Measurements from ENCODE around the gene SATB2.

The SATB2 gene

DNA sequence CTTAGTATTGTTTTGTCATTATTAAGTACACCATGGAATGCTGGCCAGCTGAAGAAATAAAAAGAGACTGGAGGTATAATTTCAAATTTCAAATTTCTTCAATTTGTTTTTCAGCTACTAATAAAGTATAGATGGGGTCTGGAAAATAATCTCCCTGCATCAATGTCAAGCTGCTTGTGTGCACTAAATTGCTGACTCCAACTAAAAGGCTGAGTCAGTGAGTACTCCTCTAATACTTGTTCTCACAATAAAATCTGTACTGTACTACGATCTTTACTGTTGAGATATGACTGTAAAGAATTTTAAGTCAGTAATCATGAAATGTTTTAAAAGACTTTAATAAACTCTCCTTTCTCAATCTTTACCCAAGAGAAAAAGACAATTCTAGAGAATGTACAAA is 131.9 kb downstream of the SATB2 start:
- DNase-seq (ENCODE audit: low read depth, low spot score) = no peak

- no peak for DNase-seq (ENCODE audit: low read depth, low spot score)
Observed at GRCh38 chr2:199322151-199322550, 135.6 kb downstream of the SATB2 start.

DNA sequence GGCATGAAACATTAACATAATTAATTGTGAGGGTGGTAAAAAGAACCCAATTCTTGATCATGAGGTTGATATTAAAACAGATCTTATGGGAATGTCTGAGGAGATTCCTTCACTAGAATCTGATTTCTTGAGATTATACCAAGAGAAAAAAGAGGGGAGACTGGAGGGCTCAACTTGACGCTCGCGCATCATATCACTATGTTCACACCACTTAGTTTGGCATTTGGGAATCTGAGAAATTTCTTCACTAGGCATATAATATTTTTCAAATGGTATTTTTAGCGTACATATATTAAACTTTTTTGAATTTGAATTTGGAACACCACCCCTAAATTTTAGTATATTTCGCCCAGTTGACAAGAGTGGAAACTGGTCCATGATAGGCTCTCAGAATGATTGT is 140.1 kb downstream of the SATB2 start:
- no peak for DNase-seq (ENCODE audit: low read depth, low spot score)

GRCh38 chr2:199316851-199317250 is 140.9 kb downstream of the SATB2 start:
- DNase-seq (ENCODE audit: low read depth, low spot score) = no peak

GRCh38 chr2:199315299-199316179 is 142.2 kb downstream of the SATB2 start:
- DNase-seq (ENCODE audit: low read depth, low spot score) = peak; percentile 41

DNA sequence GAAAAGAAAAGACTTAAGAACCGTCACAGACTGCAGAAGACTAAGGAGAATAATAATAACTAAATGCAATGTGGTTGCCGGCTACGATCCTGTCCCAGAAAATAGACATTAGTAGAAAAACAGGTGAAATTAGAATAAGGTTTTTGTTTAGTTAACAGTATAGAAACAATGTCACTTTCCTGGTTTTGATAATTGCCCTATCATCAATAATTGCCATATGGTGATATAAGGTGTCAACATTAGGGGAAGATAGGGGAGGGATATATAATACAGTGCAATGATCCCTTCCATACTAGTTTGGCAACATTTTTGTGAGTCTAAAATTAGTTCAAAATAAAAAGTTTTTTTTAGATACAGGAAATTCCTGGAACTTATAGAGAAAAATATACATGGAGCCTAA is 144.8 kb downstream of the SATB2 start:
- DNase-seq (ENCODE audit: low read depth, low spot score) = no peak

GRCh38 chr2:199310771-199311585 is 146.8 kb downstream of the SATB2 start:
- no peak for DNase-seq (ENCODE audit: low read depth, low spot score)

DNA sequence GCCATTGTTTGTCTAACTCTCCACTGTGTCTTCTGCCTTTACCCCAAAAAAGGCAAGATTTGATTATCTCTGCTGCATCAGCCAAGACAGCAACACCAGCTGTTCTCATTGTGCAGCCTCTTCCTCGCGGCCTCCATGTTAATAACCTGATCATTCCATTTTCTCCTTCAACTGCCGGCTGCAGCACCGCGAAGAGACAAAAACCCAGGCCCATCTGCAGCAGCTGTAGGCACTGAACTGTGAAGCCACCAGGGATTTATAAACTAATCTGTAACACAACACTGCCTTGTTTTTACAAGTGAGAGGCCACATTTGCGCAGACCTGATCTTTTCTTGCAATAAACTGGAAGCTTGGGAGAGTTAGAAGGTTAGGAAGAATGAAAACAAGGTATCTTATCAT is 147.8 kb downstream of the SATB2 start:
- no peak for DNase-seq (ENCODE audit: low read depth, low spot score)

- DNase-seq (ENCODE audit: low read depth, low spot score) = no peak
Observed at GRCh38 chr2:199309411-199309810, 148.3 kb downstream of the SATB2 start.

DNA sequence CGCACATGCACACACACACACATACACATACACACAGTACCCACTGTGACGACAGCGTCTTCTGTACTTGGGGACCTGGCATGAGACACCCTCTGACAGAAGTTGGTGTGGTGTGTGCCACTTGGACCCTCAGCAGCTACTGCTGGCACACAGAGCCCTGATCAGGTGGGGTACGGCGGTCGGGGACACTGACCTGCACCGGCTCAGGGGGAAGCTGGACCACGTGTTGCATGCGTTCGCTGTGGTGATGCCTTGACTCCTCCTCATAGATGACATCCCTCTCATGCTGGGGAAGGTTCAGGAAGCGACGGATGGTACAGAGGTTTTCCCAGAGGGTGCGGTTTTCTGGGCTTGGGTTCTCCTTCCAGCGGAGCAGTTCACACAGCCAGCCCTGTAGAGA is 149.2 kb downstream of the SATB2 start:
- no peak for DNase-seq (ENCODE audit: low read depth, low spot score)

GRCh38 chr2:199307461-199307860 is 150.3 kb downstream of the SATB2 start:
- DNase-seq (ENCODE audit: low read depth, low spot score) = no peak

GRCh38 chr2:199306116-199306515 is 151.6 kb downstream of the SATB2 start:
- no peak for DNase-seq (ENCODE audit: low read depth, low spot score)

DNA sequence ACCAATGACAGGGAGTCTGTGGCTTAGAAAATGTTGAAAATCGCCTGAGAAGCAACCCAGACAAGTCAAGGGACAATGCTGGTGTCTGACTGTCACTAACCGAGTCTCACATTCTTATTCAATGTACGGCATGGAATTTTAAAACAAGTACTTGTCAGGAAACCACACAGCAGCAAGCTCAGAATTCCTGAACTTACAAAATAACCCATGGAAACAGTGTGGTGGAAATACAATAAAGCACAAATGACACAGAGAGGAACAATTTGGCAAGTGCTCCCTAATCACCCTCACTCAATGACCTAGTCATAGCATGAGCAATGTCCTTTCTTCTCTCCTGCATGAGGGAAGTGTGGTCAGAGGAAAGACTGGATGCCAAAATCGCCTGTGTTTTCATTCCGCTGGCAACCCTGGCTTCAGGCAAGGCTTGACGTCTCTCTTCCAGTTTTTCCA is 154.0 kb downstream of the SATB2 start:
- no peak for DNase-seq (ENCODE audit: low read depth, low spot score)

- DNase-seq (ENCODE audit: low read depth, low spot score) = no peak
Observed at GRCh38 chr2:199302851-199303250, 154.9 kb downstream of the SATB2 start.

DNA sequence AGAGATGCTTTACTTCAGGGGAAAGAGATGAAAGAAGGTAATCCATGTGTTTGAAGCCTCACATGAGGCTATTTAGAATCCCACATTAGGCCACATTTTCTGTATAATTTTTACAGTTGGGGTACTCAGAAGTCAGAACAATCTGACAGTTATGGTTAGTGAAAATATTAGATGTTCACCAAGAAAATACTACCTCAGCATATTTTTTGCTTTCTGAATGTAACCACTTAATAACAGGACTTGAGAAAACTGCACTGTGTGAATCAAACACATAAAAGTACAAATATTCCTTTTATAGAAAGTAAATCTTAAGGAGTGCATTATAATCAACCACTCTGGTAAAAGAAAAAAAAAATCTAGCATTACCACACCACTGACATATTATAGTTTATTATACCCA is 169.3 kb downstream of the SATB2 start:
- DNase-seq (ENCODE audit: low read depth, low spot score) = no peak

DNA sequence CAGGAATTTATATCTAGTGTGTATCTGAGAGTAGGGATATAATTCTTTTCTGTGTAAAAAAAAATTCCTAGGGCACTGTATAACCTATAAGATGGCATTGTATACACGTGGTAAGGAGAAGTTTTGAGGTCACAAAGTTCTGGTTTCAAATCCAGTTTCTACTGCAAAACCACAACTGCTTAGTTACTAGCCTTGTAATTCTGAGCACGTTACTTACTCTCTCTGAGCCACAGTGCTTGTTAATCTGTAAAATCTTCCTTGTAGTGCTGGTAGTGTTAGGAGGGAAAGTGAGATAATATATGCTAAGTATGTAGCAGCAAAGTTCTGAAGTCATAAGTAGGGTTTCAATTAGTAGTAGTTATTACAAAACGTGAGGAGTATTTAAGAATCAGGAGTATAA is 175.4 kb downstream of the SATB2 start:
- no peak for DNase-seq (ENCODE audit: low read depth, low spot score)

DNA sequence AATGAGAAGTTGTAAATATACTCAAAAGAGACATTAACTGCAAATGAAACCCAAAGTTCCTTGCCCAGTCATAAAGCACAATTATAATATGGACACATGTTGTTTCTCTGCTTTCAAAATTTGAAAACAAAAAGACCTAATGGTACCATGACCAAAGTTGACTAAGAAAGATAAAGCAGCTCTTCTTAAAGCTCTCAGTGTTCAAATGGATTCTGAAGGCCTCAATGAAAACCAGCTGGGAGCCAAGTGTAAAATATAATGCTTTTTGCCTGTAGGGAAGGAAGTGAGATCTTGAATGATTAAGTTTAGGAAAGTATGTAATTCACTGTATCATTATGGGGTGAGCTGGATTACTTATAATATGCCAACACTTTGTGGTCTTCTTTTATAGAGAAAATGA is 178.6 kb downstream of the SATB2 start:
- no peak for DNase-seq (ENCODE audit: low read depth, low spot score)

DNA sequence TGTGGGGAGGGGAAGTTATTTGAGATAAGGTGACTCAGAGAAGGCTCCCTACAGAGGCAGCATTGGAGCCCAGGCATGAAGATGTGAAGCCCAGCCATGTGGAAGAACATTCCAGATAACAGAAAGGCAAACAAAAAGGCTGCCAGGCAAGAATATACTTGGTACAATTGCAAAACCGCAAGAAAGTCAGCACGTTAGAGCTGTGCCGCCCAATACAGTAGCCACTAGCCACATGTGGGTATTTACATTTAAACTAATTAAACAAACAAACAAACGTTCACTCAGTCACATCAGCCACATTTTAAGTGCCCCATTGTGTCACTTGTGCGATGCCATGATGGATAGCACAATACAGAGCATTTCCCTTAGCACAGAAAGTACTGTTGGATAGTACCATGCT is 179.6 kb downstream of the SATB2 start:
- DNase-seq (ENCODE audit: low read depth, low spot score) = no peak

DNA sequence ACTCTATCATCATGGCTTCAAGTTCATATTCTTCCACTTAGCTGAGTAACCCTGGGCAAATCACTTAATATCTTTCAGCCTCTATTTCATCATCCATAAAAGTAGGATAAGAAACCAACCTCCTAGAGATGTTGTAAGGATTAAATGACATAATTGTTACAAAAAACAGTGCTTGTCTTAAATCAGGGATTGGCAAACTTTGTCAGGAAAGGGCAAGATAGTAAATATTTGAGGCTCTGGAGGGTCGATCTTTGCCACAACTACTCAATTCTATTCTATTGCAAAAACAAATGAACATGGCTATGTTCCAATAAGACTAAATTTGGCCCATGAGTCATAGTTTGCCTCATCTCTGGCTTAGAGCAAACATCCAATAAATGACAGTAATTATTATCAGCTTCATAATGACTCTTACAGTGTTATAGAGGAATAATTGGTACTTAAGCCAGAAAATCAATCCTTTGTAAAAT is 184.7 kb downstream of the SATB2 start:
- DNase-seq (ENCODE audit: low read depth, low spot score) = no peak

GRCh38 chr2:199261936-199262335 is 195.8 kb downstream of the SATB2 start:
- peak; percentile 78 for DNase-seq (ENCODE audit: low read depth, low spot score)

DNA sequence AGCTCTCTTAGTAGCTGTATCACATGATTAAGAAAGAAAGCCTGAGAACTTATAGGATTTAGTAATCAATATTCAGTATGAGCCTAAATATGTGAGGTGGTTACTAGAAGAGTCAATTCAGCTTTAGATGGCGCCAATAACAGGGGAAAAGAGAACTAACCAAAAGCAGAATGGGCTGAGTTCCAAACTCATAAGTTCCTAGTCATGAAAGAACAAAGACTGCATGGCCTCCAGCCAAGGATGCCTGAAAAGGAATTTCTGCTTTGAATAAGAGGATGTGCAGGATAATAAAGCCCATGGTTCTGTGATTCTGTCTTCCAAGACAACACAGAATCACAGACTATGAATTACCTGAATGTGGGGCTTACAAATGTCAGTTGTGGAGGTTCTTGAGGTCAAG is 196.5 kb downstream of the SATB2 start:
- no peak for DNase-seq (ENCODE audit: low read depth, low spot score)

GRCh38 chr2:199259671-199260070 is 198.1 kb downstream of the SATB2 start:
- no peak for DNase-seq (ENCODE audit: low read depth, low spot score)

GRCh38 chr2:199258291-199258690 is 199.4 kb downstream of the SATB2 start:
- DNase-seq (ENCODE audit: low read depth, low spot score) = no peak

Measured in ELF-1 (cell line).